ENCODE measurements around the gene TNFRSF1A. TPM values are rescaled to one million over a fixed set of nuclear protein-coding genes. Genes with fewer than 3 reads are reported as not detected.

The TNFRSF1A gene
- total RNA-seq, 1 donor from 2014 or later = 127 TPM

GRCh38 chr12:6386038-6386437 lies 44.2 kb upstream of the TNFRSF1A start:
- Mint-ChIP-seq H3K27ac (ENCODE audit: unreplicated experiment) (no peak overlapping the region), H3K4me3 (ENCODE audit: unreplicated experiment) (no peak overlapping the region), H3K36me3 (ENCODE audit: low read depth) (peaks cover 2% of the 10 kb centered on the region), H3K27me3 (ENCODE audit: low read depth) (no peaks in the 10 kb centered on the region), H3K4me1 (ENCODE audit: low read depth) (peaks cover 10% of the 10 kb centered on the region), H3K9me3 (ENCODE audit: low read depth) (no peaks in the 10 kb centered on the region)
- TF ChIP-seq, protein P1, sequence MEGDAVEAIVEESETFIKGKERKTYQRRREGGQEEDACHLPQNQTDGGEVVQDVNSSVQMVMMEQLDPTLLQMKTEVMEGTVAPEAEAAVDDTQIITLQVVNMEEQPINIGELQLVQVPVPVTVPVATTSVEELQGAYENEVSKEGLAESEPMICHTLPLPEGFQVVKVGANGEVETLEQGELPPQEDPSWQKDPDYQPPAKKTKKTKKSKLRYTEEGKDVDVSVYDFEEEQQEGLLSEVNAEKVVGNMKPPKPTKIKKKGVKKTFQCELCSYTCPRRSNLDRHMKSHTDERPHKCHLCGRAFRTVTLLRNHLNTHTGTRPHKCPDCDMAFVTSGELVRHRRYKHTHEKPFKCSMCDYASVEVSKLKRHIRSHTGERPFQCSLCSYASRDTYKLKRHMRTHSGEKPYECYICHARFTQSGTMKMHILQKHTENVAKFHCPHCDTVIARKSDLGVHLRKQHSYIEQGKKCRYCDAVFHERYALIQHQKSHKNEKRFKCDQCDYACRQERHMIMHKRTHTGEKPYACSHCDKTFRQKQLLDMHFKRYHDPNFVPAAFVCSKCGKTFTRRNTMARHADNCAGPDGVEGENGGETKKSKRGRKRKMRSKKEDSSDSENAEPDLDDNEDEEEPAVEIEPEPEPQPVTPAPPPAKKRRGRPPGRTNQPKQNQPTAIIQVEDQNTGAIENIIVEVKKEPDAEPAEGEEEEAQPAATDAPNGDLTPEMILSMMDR (IDR thresholded peaks at IDR 0.05) = no peak
- DNase-seq (ENCODE audit: low spot score) = no peak

DNA sequence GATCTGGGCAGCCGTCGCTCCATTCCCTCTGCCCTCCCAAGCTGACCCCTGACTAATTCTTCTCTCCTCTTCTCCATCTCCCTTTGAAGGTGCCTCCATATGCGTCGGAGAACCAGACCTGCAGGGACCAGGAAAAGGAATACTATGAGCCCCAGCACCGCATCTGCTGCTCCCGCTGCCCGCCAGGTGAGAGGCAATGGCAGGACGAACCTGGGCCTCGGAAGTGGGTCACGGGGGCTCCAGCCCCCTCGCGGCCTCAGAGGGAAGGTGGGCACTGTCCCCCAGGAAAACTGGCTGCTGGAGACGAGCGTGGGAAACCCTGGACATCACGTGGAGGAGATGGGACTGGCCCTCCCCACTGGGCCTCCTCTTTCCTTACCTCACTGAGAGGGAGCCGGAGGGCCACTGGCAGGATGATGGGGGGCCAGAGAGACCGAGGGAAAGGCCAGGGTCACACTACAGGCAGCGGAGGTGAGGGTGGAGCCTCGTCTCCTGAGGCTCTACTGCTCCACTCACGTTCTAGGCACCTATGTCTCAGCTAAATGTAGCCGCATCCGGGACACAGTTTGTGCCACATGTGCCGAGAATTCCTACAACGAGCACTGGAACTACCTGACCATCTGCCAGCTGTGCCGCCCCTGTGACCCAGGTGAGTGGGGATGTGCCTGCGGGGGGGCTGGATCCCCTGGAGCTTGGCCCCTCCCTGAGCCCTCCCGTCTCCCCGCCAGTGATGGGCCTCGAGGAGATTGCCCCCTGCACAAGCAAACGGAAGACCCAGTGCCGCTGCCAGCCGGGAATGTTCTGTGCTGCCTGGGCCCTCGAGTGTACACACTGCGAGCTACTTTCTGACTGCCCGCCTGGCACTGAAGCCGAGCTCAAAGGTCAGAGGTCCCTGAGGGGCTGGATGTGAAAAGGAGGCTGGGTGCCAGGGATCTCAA lies 42.9 kb upstream of the TNFRSF1A start:
- peaks cover 14% of the 10 kb centered on the region for H3K4me1 Mint-ChIP-seq (ENCODE audit: low read depth)
- H3K36me3 Mint-ChIP-seq (ENCODE audit: low read depth) = peaks cover 2% of the 10 kb centered on the region
- H3K4me3 Mint-ChIP-seq (ENCODE audit: unreplicated experiment) = peak overlapping the region; percentile 60
- H3K27me3 Mint-ChIP-seq (ENCODE audit: low read depth) = no peaks in the 10 kb centered on the region
- H3K9me3 Mint-ChIP-seq (ENCODE audit: low read depth) = no peaks in the 10 kb centered on the region
- H3K27ac Mint-ChIP-seq (ENCODE audit: unreplicated experiment) = peak overlapping the region; percentile 17
- TF ChIP-seq, protein P1 (IDR thresholded peaks at IDR 0.05) = no peak
- no peak for DNase-seq (ENCODE audit: low spot score)

- Mint-ChIP-seq H3K4me1 (ENCODE audit: low read depth) (peaks cover 14% of the 10 kb centered on the region), H3K4me3 (ENCODE audit: unreplicated experiment) (peak within 1 kb of the TSS; percentile 60), H3K9me3 (ENCODE audit: low read depth) (no peaks in the 10 kb centered on the region), H3K27me3 (ENCODE audit: low read depth) (no peaks in the 10 kb centered on the region), H3K36me3 (ENCODE audit: low read depth) (peaks cover under 1% of the 10 kb centered on the region), H3K27ac (ENCODE audit: unreplicated experiment) (peak within 1 kb of the TSS; percentile 36)
- peak; percentile 88 for DNase-seq (ENCODE audit: low spot score)
- TF ChIP-seq, protein P1 (IDR thresholded peaks at IDR 0.05) = peak; percentile 11
These were observed 42.0 kb upstream of the TNFRSF1A start, which contains the start of gene LTBR for GRCh38 chr12:6383572-6384498. Gene LTBR, plus strand, starts transcription at chr12:6384162. Its CDS starts 197 bp downstream, at chr12:6384359.

GRCh38 chr12:6382982-6383381 lies 41.1 kb upstream of the TNFRSF1A start:
- peaks cover 14% of the 10 kb centered on the region for H3K4me1 Mint-ChIP-seq (ENCODE audit: low read depth)
- DNase-seq (ENCODE audit: low spot score) = no peak
- H3K36me3 Mint-ChIP-seq (ENCODE audit: low read depth) = no peaks in the 10 kb centered on the region
- peak overlapping the region; percentile 22 for H3K4me3 Mint-ChIP-seq (ENCODE audit: unreplicated experiment)
- TF ChIP-seq, protein P1 (IDR thresholded peaks at IDR 0.05) = no peak
- no peaks in the 10 kb centered on the region for H3K27me3 Mint-ChIP-seq (ENCODE audit: low read depth)
- no peak overlapping the region for H3K27ac Mint-ChIP-seq (ENCODE audit: unreplicated experiment)
- no peaks in the 10 kb centered on the region for H3K9me3 Mint-ChIP-seq (ENCODE audit: low read depth)

- TF ChIP-seq, protein P1 (IDR thresholded peaks at IDR 0.05) = no peak
- H3K4me1 Mint-ChIP-seq (ENCODE audit: low read depth) = peaks cover 19% of the 10 kb centered on the region
- H3K4me3 Mint-ChIP-seq (ENCODE audit: unreplicated experiment) = no peak overlapping the region
- H3K36me3 Mint-ChIP-seq (ENCODE audit: low read depth) = no peaks in the 10 kb centered on the region
- H3K9me3 Mint-ChIP-seq (ENCODE audit: low read depth) = no peaks in the 10 kb centered on the region
- H3K27ac Mint-ChIP-seq (ENCODE audit: unreplicated experiment) = no peak overlapping the region
- no peaks in the 10 kb centered on the region for H3K27me3 Mint-ChIP-seq (ENCODE audit: low read depth)
- no peak for DNase-seq (ENCODE audit: low spot score)
These were observed 40.5 kb upstream of the TNFRSF1A start for GRCh38 chr12:6382371-6382770.
